ENCODE results near the gene PRDM13. TPM values are rescaled to one million over a fixed set of nuclear protein-coding genes. Genes with fewer than 3 reads are reported as not detected.

Gene PRDM13
- total and polyA plus RNA-seq, 10 of the 15 experiments (the other 5 are each of a cell fraction or from before 2014, with no cell fraction given): 0.02 to 0.15 (median 0.03) TPM; not detected in 6

DNA sequence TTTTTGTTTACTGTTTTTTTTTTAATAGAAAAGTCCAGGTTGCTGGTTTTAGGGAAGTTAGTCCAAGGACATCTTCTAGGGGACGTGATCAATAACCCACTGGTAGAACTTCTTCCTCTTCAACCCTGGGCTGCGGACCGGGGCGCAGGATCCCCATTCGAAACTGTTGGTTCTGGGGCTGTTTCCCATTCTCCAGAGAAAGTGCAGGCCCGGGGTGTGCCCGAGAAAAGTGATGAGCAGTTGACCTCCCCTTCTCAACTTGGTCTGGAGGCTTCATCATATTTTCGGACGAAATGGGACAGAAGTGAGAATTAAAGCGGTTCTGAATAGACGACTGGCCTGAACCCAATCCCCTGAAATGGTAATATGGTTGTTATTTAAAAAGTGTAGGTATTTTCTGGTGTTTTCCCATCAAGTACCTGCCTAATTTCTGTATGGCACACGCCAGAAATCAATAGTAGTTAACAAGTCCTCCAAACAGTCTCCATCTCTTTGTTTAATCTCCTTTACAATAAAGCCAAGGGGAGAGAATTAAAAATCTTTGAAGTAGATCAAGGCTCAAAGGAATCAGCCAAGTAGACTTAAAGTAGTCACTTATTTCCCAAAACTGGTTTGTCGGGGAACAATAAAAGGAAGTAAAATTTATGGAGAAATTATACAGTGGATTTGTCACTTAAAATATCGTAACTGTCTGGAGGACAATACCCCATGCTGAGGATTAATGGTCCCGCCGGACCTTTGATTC is 550 bp upstream of the PRDM13 start:
- WGBS (ENCODE audit: insufficient coverage, insufficient replicate concordance, low lambda C conversion rate, missing lambda C conversion rate): 47% methylated on average over 16 of the region's 16 CpGs
- Histone ChIP-seq H3K36me3 (ENCODE audit: control insufficient read depth in 2 of 2, insufficient read depth in 2 of 2, low read length in 1 of 2) (no peaks in the 10 kb centered on the region), H3K9me3 (replicated peaks; ENCODE audit: control insufficient read depth, insufficient read depth, low read length) (peaks cover 1% of the 10 kb centered on the region; the same call in 2 of the 3 replicates), H3K4me2 (ENCODE audit: control insufficient read depth, insufficient read depth) (no peak overlapping the region), H3K27ac (ENCODE audit: control insufficient read depth, insufficient read depth) (no peak overlapping the region), H4K20me1 (ENCODE audit: control insufficient read depth, insufficient read depth) (no peaks in the 10 kb centered on the region; the same call in 1 of the 2 replicates), H3K79me2 (ENCODE audit: control insufficient read depth, insufficient read depth, low read length) (no peaks in the 10 kb centered on the region), H3K9ac (ENCODE audit: control insufficient read depth, insufficient read depth, low read length) (no peak overlapping the region), H3K27me3 (replicated peaks in 1 of 2; ENCODE audit: control insufficient read depth in 2 of 2, insufficient read depth in 2 of 2, low read length in 1 of 2) (peaks cover 26 to 47% of the 10 kb centered on the region in 2 experiments), H3K4me3 (no peak overlapping the region), H3K4me1 (ENCODE audit: control insufficient read depth, insufficient read depth, low read length) (peaks cover 14% of the 10 kb centered on the region), H2AFZ (ENCODE audit: control insufficient read depth, low read depth, low read length) (no peak overlapping the region)
- no peak for DNase-seq (ENCODE audit: low read depth, low spot score)
- no TSS peak for BruUV-seq (replicated peaks)
- FAIRE-seq: no peak
- SMC1A ChIA-PET (ENCODE audit: uncharacterized antibody, unreplicated experiment): no interaction called here
- POLR2A ChIA-PET: no interaction called here
- RAD21 ChIA-PET (ENCODE audit: unreplicated experiment): interaction anchor here (1.1 kb wide), 1 partner anchor 180 kb away, joined by 3 read pairs; no protein-coding TSS in a partner anchor
- intact Hi-C loops (cut with micrococcal nuclease; ENCODE audit: unreplicated experiment): no loop called here
- in situ Hi-C loops (cut with MboI): no loop called here
- no peak for ATAC-seq
- CTCF ChIA-PET: interaction anchor here (0.7 to 1.1 kb wide), 3 partner anchors 17 to 40 kb away, joined by 3 read pairs; no protein-coding TSS in a partner anchor
- TF ChIP-seq BRCA1 (IDR thresholded peaks at IDR 0.05; ENCODE audit: low read depth, low read length): no peak
- TF ChIP-seq, protein P1, sequence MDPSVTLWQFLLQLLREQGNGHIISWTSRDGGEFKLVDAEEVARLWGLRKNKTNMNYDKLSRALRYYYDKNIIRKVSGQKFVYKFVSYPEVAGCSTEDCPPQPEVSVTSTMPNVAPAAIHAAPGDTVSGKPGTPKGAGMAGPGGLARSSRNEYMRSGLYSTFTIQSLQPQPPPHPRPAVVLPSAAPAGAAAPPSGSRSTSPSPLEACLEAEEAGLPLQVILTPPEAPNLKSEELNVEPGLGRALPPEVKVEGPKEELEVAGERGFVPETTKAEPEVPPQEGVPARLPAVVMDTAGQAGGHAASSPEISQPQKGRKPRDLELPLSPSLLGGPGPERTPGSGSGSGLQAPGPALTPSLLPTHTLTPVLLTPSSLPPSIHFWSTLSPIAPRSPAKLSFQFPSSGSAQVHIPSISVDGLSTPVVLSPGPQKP (IDR thresholded peaks at IDR 0.05; ENCODE audit: low read depth, low read length): no peak
- no peak for TF ChIP-seq BMI1 (IDR thresholded peaks at IDR 0.05; ENCODE audit: borderline replicate concordance)
- no peak for TF ChIP-seq FOXM1 (IDR thresholded peaks at IDR 0.05; ENCODE audit: low read depth, low read length)
- TF ChIP-seq TBL1XR1 (IDR thresholded peaks at IDR 0.05; ENCODE audit: low read depth, low read length): no peak
- no peak for TF ChIP-seq PAX5 (IDR thresholded peaks at IDR 0.05; ENCODE audit: borderline replicate concordance, low read depth, low read length)
- no peak for TF ChIP-seq ZZZ3 (IDR thresholded peaks at IDR 0.05; ENCODE audit: control insufficient read depth, insufficient read length, low read depth)
- TF ChIP-seq, protein P2, sequence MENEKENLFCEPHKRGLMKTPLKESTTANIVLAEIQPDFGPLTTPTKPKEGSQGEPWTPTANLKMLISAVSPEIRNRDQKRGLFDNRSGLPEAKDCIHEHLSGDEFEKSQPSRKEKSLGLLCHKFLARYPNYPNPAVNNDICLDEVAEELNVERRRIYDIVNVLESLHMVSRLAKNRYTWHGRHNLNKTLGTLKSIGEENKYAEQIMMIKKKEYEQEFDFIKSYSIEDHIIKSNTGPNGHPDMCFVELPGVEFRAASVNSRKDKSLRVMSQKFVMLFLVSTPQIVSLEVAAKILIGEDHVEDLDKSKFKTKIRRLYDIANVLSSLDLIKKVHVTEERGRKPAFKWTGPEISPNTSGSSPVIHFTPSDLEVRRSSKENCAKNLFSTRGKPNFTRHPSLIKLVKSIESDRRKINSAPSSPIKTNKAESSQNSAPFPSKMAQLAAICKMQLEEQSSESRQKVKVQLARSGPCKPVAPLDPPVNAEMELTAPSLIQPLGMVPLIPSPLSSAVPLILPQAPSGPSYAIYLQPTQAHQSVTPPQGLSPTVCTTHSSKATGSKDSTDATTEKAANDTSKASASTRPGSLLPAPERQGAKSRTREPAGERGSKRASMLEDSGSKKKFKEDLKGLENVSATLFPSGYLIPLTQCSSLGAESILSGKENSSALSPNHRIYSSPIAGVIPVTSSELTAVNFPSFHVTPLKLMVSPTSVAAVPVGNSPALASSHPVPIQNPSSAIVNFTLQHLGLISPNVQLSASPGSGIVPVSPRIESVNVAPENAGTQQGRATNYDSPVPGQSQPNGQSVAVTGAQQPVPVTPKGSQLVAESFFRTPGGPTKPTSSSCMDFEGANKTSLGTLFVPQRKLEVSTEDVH (IDR thresholded peaks at IDR 0.05; ENCODE audit: low read depth, partially characterized antibody): no peak
- TF ChIP-seq, protein P3, sequence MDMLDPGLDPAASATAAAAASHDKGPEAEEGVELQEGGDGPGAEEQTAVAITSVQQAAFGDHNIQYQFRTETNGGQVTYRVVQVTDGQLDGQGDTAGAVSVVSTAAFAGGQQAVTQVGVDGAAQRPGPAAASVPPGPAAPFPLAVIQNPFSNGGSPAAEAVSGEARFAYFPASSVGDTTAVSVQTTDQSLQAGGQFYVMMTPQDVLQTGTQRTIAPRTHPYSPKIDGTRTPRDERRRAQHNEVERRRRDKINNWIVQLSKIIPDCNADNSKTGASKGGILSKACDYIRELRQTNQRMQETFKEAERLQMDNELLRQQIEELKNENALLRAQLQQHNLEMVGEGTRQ (IDR thresholded peaks at IDR 0.05; ENCODE audit: borderline replicate concordance, low read depth, low read length): no peak
- no peak for TF ChIP-seq NR2C2 (IDR thresholded peaks at IDR 0.05; ENCODE audit: borderline replicate concordance, control insufficient read depth, insufficient read length, low read depth)
- TF ChIP-seq, protein P4, sequence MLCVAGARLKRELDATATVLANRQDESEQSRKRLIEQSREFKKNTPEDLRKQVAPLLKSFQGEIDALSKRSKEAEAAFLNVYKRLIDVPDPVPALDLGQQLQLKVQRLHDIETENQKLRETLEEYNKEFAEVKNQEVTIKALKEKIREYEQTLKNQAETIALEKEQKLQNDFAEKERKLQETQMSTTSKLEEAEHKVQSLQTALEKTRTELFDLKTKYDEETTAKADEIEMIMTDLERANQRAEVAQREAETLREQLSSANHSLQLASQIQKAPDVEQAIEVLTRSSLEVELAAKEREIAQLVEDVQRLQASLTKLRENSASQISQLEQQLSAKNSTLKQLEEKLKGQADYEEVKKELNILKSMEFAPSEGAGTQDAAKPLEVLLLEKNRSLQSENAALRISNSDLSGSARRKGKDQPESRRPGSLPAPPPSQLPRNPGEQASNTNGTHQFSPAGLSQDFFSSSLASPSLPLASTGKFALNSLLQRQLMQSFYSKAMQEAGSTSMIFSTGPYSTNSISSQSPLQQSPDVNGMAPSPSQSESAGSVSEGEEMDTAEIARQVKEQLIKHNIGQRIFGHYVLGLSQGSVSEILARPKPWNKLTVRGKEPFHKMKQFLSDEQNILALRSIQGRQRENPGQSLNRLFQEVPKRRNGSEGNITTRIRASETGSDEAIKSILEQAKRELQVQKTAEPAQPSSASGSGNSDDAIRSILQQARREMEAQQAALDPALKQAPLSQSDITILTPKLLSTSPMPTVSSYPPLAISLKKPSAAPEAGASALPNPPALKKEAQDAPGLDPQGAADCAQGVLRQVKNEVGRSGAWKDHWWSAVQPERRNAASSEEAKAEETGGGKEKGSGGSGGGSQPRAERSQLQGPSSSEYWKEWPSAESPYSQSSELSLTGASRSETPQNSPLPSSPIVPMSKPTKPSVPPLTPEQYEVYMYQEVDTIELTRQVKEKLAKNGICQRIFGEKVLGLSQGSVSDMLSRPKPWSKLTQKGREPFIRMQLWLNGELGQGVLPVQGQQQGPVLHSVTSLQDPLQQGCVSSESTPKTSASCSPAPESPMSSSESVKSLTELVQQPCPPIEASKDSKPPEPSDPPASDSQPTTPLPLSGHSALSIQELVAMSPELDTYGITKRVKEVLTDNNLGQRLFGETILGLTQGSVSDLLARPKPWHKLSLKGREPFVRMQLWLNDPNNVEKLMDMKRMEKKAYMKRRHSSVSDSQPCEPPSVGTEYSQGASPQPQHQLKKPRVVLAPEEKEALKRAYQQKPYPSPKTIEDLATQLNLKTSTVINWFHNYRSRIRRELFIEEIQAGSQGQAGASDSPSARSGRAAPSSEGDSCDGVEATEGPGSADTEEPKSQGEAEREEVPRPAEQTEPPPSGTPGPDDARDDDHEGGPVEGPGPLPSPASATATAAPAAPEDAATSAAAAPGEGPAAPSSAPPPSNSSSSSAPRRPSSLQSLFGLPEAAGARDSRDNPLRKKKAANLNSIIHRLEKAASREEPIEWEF (IDR thresholded peaks at IDR 0.05; ENCODE audit: insufficient replicate concordance, low read depth, low read length): no peak

Data from GM12878 (cell line).